Memory B cell (primary cell): Measurements from ENCODE around the gene NEURL3.

Experiments
- ATAC-seq: fragments of 150-1000 bp; cut with Tn5 transposase; 2 replicates; pipeline ENCODE4 v1.10.0; 2021; ENCODE audit warnings: low read depth, mild to moderate bottlenecking, moderate library complexity
- DNase-seq, 2 donors: peaks; one replicate each; pipeline ENCODE4 v3.0.0; 2022; ENCODE audit warnings: low spot score in 2 of 2
- H3K27ac Mint-ChIP-seq: one replicate; pipeline ENCODE4 v1.8.0; 2022; ENCODE audit warnings: mild to moderate bottlenecking, moderate library complexity, mixed read lengths
- H3K27me3 Mint-ChIP-seq: one replicate; pipeline ENCODE4 v1.8.0; 2022; ENCODE audit warnings: mixed read lengths
- H3K36me3 Mint-ChIP-seq: one replicate; pipeline ENCODE4 v1.8.0; 2022; ENCODE audit warnings: mild to moderate bottlenecking, mixed read lengths
- H3K4me1 Mint-ChIP-seq: one replicate; pipeline ENCODE4 v1.8.0; 2022; ENCODE audit warnings: mixed read lengths
- H3K4me3 Mint-ChIP-seq: one replicate; pipeline ENCODE4 v1.8.0; 2022; ENCODE audit warnings: mild to moderate bottlenecking, moderate library complexity, mixed read lengths
- H3K9me3 Mint-ChIP-seq: one replicate; pipeline ENCODE4 v1.8.0; 2022; ENCODE audit warnings: mixed read lengths

Gene NEURL3

DNA sequence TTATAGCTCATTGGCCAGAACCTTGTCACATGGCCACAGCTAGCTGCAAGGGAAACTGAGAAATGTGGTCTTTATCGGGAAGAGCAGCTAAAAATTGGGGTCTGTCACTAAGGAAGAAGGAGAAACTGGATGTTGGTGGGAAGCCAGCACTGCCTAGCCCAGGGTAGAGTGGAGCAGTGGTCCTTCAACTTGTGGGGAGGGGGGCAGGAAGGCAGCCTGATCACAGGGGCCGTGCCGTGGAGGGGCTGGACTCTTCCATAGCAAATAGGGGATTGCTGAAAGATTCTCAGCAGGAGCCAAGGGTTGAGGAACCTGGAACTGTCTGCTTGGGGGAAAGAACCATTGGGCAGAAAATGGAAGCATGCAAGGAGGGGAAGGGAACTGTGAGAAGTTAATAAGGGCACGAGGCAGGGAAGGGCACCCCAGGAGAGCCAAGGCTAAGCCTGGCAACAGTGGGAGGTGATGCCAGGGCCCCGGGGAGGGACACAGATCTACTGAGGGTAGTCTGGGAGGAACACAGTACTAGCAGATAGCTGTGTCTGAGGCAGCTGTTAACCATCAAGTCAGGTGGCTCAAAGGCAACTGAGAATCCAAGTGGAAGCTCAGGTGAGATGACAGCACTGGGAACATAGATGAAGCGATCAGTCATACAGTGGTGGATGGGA, 5.9 kb upstream of the NEURL3 start:
- Mint-ChIP-seq H3K27me3 (peaks cover 2% of the 10 kb centered on the region), H3K27ac (no peak overlapping the region), H3K36me3 (no peaks in the 10 kb centered on the region), H3K4me3 (no peak overlapping the region), H3K4me1 (peaks cover 11% of the 10 kb centered on the region), H3K9me3 (peaks cover 3% of the 10 kb centered on the region)
- no peak for DNase-seq
- no peak for ATAC-seq

DNA sequence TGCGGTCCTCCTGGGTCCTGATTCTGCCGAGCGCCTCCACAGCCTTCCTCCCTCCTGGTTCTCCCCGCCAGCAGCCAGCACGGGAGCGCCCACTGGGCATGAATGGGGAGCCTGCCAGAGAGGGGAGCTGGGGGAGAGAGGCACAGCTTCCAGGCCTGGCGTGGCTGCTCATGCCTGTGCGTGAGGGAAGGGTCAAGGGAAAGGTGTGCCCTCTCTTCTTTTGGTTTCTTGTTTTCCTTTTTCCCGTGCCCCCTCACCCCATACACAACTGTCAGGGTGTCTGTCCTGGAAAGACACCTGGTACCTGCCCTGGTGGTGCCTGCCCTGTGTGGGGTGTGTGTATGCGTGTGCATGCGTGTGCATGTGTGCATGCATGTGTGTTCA, 4.7 kb upstream of the NEURL3 start:
- Mint-ChIP-seq H3K9me3 (no peaks in the 10 kb centered on the region), H3K27ac (no peak overlapping the region), H3K4me3 (peak overlapping the region; percentile 75), H3K4me1 (peaks cover 11% of the 10 kb centered on the region), H3K27me3 (peaks cover 2% of the 10 kb centered on the region), H3K36me3 (no peaks in the 10 kb centered on the region)
- DNase-seq (peak in 1 of 2 donors; percentile 24), ATAC-seq (no peak)

DNA sequence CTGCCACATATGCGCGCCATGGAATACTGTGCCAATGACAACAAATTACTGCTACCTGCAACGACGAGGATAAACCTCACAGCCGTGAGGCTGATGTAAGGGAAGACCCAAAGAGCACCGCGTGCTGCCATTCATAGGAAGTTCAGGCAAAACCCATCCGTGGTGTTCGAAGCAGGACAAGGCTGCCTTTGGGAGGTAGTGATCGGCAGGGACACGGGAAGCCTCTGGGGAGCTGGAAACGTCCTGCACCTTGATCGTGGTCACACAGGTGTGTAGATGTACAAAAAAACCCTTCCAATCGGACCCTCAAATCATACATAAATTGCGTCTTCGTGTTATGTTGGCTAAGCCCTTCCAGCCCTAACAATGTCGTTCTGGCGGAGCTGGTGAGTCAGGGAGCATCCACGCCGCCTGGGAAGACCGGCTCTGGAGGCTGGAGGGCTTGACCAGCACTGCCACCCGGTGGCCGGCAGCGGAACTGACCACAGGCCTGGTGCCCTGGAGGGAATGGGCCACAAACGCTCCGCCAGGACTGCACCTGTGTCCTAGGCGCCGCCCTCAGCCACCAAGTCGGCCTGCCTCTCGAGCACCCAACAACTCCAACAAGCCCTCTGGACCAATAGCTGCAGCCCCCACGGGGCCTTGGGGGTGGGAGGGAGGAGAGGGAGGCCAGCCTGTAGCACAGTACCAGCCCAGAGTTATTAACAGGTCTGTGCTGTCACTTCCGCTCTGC, 4.1 kb upstream of the NEURL3 start:
- H3K36me3 Mint-ChIP-seq, result no peaks in the 10 kb centered on the region
- H3K27ac Mint-ChIP-seq, result no peak overlapping the region
- ATAC-seq, result peak; percentile 52
- DNase-seq, result peak; percentile 71 to 75
- no peaks in the 10 kb centered on the region for H3K9me3 Mint-ChIP-seq
- peaks cover 11% of the 10 kb centered on the region for H3K4me1 Mint-ChIP-seq
- H3K27me3 Mint-ChIP-seq, result peaks cover 2% of the 10 kb centered on the region
- H3K4me3 Mint-ChIP-seq, result peak overlapping the region; percentile 73

DNA sequence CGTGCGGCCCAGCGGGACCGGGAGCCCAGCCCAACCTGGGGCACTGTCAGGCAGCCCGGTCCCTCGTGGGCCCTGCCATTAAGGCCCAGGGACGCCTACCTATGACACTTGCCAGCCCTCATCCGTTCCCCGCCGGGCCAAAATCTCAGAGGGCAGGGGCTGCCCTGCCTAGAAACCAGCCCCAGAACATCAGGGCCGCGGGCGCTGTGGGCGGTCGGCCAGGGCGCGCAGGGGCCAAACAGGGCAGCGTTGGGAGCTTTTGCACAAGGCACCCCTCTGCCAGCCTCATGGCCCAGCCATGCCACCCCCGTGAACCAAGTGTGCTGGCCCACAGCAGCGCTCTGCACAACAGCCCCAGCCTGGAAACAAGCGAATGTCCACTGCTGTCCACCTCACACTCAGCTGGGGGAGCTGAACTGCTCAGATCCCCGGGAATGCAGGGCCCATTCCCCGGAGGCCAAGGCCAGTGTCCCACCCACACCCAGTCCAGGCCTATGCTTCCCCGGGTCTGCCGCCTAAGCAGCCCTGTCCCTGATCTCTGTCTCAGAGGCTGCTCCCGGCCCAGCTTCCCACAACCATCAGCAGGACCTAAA, 3.5 kb upstream of the NEURL3 start:
- no peaks in the 10 kb centered on the region for H3K9me3 Mint-ChIP-seq
- DNase-seq, result no peak
- no peak for ATAC-seq
- H3K27me3 Mint-ChIP-seq, result peaks cover 2% of the 10 kb centered on the region
- H3K4me1 Mint-ChIP-seq, result peaks cover 11% of the 10 kb centered on the region
- no peaks in the 10 kb centered on the region for H3K36me3 Mint-ChIP-seq
- H3K4me3 Mint-ChIP-seq, result peak overlapping the region; percentile 73
- H3K27ac Mint-ChIP-seq, result no peak overlapping the region

DNA sequence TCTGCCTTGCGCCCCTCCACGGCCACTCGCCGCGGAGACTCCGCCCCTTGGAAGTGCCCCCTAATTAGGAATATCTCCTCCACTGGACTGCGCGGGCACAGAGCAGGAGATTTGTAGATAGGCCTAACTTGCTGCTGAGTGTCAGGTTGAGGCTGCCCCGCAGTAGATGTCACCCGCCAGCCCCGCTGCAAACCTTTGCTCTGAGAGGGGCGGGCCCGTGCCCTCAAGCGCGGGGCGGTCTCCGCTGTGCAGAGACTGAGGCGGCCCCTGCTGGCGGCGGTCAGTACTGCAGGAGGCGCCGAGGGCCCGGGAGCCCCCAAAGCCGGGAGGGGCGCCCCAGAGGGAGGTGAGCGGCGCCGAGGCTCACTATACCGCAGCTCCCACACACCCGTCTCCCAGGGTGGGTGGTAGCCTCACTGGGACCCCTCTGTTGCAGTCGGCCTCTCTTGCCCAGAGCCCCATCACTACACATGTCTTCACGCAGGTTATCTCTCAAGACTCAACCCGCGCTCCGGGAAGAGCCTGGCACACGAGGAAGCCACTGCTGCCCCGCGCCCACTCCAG, 2.9 kb upstream of the NEURL3 start:
- DNase-seq (peak; percentile 95 to 100), ATAC-seq (peak; percentile 86)
- Mint-ChIP-seq H3K9me3 (no peaks in the 10 kb centered on the region), H3K27ac (no peak overlapping the region), H3K4me3 (peak overlapping the region; percentile 69), H3K4me1 (peaks cover 11% of the 10 kb centered on the region), H3K36me3 (no peaks in the 10 kb centered on the region), H3K27me3 (peaks cover 2% of the 10 kb centered on the region)

DNA sequence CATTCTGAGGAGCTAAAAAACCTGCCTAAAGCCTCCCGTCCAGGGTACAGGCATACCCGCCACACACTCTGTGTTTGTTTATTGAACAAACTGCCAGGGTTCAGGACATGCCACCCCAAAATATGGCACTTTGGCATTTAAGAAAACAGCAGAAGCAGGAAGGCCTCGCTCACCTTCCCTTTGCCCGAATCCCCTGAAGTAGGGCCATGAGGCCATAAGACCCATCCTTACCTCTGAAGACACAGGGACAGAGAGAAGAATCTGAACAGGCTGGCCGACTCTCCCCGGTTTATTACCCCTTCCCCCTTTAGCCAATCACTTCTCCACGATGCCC, 1.7 kb upstream of the NEURL3 start:
- peaks cover 4% of the 10 kb centered on the region for H3K27me3 Mint-ChIP-seq
- peaks cover 14% of the 10 kb centered on the region for H3K4me1 Mint-ChIP-seq
- no peaks in the 10 kb centered on the region for H3K36me3 Mint-ChIP-seq
- H3K27ac Mint-ChIP-seq, result no peak overlapping the region
- no peak for DNase-seq
- H3K9me3 Mint-ChIP-seq, result no peaks in the 10 kb centered on the region
- ATAC-seq, result no peak
- H3K4me3 Mint-ChIP-seq, result no peak overlapping the region

DNA sequence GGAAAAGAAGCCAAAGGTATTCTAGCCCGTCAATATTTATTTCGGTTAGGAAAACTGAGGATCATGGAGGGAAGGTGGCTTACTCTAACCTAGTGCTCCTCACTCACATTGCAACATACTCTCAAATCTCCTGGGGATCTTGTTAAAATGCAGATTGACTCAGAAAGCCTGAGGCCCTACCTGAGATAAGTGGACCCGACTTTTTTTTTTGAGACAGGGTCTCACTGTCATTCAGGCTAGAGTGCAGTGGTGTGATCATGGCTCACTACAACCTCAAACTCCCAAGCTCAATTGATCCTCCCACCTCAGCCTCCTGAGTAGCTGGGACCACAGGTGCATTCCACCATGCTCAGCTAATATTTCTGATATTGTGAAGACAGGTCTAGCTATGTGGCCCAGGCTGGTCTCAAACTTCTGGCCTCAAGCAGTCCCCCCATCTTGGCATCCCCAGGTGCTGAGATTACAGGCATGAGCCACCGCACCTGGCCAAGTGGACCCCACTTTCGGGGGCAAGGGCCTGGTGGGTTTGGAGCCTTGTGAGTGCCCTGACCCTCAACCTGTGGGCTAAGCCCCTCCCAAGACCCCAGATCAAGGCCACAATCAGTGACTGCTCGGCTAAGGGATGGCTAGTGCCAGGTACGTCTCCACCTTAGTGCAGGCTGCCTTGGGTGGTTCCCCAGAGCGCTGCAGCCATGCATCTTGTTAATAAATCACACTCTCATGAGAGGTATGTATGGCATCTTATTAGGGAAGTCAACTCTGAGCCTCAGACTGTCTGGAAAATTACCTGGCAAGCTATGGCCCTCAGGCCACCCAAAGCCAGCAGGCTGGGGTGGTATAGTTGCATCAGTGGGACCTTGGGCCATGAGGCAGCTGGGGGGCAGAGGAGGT, 1.1 kb upstream of the NEURL3 start:
- Mint-ChIP-seq H3K4me3 (no peak overlapping the region), H3K27ac (no peak overlapping the region), H3K36me3 (no peaks in the 10 kb centered on the region), H3K4me1 (peaks cover 18% of the 10 kb centered on the region), H3K9me3 (no peaks in the 10 kb centered on the region), H3K27me3 (peaks cover 4% of the 10 kb centered on the region)
- ATAC-seq (no peak), DNase-seq (no peak)

DNA sequence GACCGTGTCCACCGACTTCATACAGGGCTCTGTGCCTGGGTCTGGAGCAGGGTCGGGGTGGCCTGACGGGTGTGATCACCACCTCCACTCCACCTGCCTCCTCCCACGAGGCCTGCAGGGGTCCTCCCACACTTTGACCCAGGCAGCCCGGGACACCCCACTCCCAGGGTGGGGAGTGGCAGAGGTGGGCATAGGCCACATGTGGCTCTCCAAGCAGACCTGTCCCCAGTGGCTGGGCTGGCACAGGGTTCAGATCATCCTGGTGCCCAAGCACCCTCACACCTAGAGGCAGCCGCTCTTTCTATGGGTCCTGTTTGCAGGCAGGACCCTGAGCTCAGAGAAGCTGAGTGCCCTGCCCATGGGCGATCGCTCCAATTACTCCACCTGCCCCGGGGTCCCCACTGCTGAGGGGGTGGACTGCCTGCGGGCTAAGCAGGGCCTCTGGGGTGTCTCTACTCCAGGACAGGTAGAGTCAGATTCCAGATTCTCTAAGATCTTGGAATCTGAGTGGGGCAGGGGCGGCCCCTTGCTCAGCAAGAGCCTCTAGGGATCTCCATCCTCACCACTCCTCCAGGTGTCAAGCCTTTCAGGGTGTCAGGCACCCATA, 1.4 kb downstream of the NEURL3 start:
- peak overlapping the region; percentile 17 for H3K4me3 Mint-ChIP-seq
- ATAC-seq (no peak), DNase-seq (no peak)
- no peaks in the 10 kb centered on the region for H3K9me3 Mint-ChIP-seq
- H3K27ac Mint-ChIP-seq, result no peak overlapping the region
- peaks cover 14% of the 10 kb centered on the region for H3K4me1 Mint-ChIP-seq
- no peaks in the 10 kb centered on the region for H3K36me3 Mint-ChIP-seq
- H3K27me3 Mint-ChIP-seq, result peaks cover 2% of the 10 kb centered on the region

DNA sequence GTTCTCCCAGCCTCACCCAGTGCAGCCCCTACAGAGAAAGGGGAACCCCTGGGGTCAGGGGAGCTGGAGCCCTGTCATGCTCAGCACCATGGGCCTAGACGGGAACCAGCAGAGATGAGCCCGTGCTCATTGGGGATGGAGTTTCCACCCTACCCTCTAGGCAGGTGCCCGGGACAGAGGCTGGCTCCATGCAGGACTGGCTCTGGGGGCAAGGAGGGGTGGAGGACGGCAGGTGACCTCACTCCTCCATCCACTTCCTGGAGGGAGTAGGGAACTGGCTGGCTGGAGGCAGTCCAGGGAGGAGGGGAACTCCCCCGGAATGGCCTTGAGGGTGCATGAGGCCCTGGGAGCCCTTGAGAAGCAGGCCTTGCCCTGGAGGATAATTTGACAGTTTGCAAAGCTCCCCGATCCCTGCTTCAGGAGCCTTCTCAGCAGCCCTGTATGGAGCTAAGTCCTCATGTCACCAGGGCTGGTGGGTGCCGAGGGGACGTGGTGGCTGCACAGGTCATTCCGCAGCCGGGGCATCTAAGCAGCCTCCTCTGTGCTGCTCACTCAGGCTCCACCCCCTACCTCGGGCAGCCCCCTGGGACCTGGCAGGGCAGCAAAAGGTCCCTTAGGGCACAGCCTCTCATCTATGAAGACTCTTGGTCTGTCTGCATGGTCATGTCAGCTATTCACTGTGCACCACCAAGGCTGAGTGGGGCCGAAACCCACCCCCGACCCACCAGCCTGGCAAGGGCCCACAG, 2.1 kb downstream of the NEURL3 start:
- peak overlapping the region; percentile 17 for H3K4me3 Mint-ChIP-seq

DNA sequence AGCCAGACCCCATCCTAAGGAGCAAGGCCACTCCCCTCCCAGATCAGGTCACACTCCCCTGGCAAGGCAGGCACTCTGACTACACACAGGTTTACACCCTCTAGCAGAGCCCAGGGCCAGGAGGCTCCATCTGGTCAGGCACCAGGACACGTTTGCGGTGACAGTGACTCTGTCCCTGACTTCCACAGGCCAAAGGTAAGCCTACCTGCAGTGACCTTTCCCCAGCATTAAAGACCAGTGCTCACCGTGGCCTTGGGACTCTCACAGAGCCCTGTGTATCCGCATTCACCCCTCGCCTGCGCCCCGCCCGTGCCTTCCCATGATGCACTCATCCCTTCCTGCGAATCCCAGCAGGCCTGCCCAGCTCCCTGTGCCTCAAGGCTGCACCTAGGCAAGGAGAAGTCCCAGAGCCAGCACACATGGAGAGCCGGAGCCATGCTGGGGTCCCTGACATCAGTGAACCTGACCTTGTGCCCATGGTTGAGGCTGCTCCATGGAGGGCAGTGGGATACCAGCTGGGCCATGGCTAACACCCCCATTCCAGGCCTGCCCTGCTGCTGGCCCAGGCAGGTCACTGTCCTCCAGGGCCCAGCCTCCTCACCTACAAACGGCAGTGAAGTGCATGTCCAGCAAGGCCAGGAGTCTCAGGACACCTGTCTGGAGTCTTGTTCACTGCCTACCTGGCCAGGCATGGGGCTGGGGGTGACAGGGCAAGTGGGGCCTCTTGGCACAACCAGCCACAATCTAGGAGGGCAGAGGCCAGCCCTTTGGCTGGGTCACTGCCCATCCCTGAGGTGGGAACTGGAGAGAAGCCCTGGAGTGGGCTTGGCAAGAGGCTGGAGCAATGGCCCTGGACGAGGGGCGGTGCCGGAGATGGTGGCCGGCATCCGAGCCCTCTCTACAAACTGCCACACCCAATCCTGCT, 3.0 kb downstream of the NEURL3 start:
- no peaks in the 10 kb centered on the region for H3K36me3 Mint-ChIP-seq
- peaks cover 11% of the 10 kb centered on the region for H3K4me1 Mint-ChIP-seq
- ATAC-seq (no peak), DNase-seq (no peak)
- no peaks in the 10 kb centered on the region for H3K9me3 Mint-ChIP-seq
- H3K4me3 Mint-ChIP-seq, result peak overlapping the region; percentile 2
- peak overlapping the region; percentile 62 for H3K27ac Mint-ChIP-seq
- H3K27me3 Mint-ChIP-seq, result peaks cover 2% of the 10 kb centered on the region

More for the DNA sequence above, 2.1 kb downstream of the NEURL3 start:
- no peaks in the 10 kb centered on the region for H3K36me3 Mint-ChIP-seq
- H3K9me3 Mint-ChIP-seq, result no peaks in the 10 kb centered on the region
- DNase-seq (no peak), ATAC-seq (no peak)
- peaks cover 14% of the 10 kb centered on the region for H3K4me1 Mint-ChIP-seq
- peaks cover 2% of the 10 kb centered on the region for H3K27me3 Mint-ChIP-seq
- H3K27ac Mint-ChIP-seq, result no peak overlapping the region

DNA sequence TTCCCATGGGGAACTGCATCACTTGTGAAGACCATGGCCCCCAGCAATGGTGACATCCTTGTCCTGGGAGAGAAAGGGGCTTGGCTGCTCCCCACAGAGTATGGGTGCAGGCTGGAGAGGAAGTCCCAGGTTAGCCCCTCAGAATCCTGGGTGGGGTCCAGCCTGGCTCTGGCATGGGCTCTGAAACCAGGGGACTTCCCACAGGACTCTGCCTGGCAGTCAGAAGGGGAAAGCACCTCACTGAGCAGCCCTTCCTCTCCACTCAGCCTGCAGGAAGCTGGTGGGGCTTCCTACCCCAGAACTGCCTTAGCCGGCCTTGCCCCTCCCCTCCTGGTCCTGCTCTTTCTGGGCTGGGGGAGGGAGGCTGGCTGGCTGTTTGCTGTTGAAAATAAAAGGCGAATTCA, 3.7 kb downstream of the NEURL3 start:
- Mint-ChIP-seq H3K4me1 (peaks cover 11% of the 10 kb centered on the region), H3K27ac (peak overlapping the region; percentile 62), H3K36me3 (no peaks in the 10 kb centered on the region), H3K4me3 (peak overlapping the region; percentile 2), H3K27me3 (peaks cover 2% of the 10 kb centered on the region), H3K9me3 (no peaks in the 10 kb centered on the region)
- ATAC-seq, result peak; percentile 97
- peak in 1 of 2 donors; percentile 44 for DNase-seq

DNA sequence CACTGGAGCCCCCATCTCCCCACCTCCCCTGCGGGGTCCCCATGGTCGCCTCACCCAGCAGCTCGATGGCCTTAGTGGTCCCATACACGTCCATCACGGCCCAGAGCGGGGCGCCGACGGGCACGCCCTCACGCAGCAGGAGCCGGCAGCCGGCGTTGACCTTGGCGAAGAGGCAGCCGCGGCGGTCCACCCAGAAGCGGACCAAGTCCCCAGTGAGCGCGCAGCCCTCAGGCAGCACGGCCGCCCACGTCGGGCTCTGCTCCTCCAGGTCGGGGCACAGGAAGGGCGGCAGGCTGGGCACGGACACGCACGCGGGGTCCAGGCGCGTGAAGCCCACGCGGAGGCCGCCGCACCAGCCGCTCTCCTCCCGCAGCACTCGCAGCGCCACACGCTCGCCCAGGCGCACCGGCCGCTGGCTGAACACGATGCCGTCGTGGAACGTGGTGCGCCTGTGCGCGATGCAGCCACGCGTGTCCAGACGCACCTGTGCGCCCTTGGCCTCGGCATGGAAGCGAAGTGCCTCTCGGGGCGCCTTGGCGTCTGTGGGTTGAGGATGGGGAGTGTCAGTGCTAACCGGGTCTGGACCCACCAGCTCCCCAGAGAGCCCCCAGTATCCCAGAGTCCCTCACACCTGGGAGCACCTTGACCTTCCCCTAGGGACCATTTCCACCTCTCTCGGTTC, 4.6 kb downstream of the NEURL3 start:
- Mint-ChIP-seq H3K36me3 (peaks cover 3% of the 10 kb centered on the region), H3K4me1 (peaks cover 11% of the 10 kb centered on the region), H3K9me3 (no peaks in the 10 kb centered on the region), H3K27me3 (peaks cover 2% of the 10 kb centered on the region), H3K4me3 (no peak overlapping the region), H3K27ac (peak overlapping the region; percentile 62)
- DNase-seq, result no peak
- no peak for ATAC-seq
